Mesothelial cell of epicardium (in vitro differentiated cells): ENCODE data around the gene CEP63. TPM values are rescaled to one million over a fixed set of nuclear protein-coding genes. Genes with fewer than 3 reads are reported as not detected.

ENCODE experiments used
- DNase-seq, 2 experiments: peaks; one replicate each; pipeline ENCODE4 v3.0.0; 2021; ENCODE audit warnings: low spot score in 2 of 2; ENCODE audit not compliant: unreplicated experiment in 2 of 2
- H3K27ac Mint-ChIP-seq: 2 replicates; pipeline ENCODE4 v1.8.0; 2021; ENCODE audit warnings: mixed read lengths
- H3K27me3 Mint-ChIP-seq: 2 replicates; pipeline ENCODE4 v1.8.0; 2021; ENCODE audit warnings: low read depth, mixed read lengths
- H3K36me3 Mint-ChIP-seq: 2 replicates; pipeline ENCODE4 v1.8.0; 2021; ENCODE audit warnings: mixed read lengths
- H3K4me1 Mint-ChIP-seq: 2 replicates; pipeline ENCODE4 v1.8.0; 2021; ENCODE audit warnings: mixed read lengths
- H3K4me3 Mint-ChIP-seq: 2 replicates; pipeline ENCODE4 v1.8.0; 2021; ENCODE audit warnings: mild to moderate bottlenecking, moderate library complexity, mixed read lengths
- H3K9me3 Mint-ChIP-seq: 2 replicates; pipeline ENCODE4 v1.8.0; 2021; ENCODE audit warnings: mixed read lengths
- total RNA-seq: library from RNA; stranded (reverse); gene quantifications from 3 replicates; pipeline ENCODE4 v1.2.1, GENCODE V29; 2021
- TF ChIP-seq, protein P1 (sequence below): fragments of 200-600 bp; sonication (generic); IDR thresholded peaks from one replicate; pipeline ENCODE4 v1.5.0; 2021; ENCODE audit warnings: antibody characterized with exemption; ENCODE audit not compliant: unreplicated experiment

The CEP63 gene
- total RNA-seq, 1 donor from 2014 or later: 22.5 TPM

DNA sequence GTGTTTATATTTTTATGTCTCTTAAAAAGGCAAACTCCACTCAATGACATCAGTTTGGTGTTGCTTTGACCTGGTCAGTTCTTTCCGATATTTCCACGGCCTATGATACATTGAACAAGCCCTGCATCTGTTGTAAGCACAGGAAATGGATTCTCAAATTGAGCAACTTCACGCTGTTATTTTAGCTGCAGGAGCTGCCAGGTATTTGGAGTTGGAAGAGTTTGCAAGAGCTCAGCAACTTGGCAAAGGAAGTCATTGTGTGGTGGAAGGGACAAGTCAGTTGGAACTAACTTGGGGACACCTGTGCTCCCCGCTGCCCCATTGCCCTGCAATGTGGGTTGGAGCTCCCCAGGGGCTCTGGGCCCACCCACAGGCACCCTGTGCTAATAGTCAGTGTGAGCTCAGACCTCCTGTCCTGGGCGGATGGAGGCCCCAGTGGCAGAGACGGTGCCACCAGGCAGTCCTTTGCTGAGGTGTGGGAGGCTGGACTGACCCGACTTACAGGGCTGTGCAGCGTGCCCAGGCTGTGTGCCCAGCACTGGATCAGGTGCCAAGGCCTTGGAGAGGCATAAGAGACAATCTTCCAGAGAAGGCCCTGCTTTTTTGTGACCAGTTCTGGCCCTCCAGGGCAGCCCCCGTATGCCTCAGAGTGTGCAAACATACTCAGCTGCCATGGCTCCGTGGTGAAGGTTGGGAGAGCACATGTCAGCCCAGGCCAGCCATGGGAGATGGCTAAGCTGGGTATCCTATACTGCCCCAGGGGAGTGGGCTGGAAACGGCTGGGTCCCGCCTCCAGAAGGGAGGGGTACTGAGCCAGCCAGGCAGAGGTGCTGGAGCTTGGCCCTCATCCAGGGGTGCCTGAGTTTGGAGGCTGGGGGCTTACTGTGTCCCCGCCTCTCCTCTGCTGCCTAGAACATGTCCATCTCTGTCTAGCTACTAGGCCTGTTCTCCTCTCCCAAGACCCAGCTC is 121.5 kb downstream of the CEP63 start:
- Mint-ChIP-seq H3K4me3 (no peak overlapping the region), H3K27ac (no peak overlapping the region)
- DNase-seq: no peak

DNA sequence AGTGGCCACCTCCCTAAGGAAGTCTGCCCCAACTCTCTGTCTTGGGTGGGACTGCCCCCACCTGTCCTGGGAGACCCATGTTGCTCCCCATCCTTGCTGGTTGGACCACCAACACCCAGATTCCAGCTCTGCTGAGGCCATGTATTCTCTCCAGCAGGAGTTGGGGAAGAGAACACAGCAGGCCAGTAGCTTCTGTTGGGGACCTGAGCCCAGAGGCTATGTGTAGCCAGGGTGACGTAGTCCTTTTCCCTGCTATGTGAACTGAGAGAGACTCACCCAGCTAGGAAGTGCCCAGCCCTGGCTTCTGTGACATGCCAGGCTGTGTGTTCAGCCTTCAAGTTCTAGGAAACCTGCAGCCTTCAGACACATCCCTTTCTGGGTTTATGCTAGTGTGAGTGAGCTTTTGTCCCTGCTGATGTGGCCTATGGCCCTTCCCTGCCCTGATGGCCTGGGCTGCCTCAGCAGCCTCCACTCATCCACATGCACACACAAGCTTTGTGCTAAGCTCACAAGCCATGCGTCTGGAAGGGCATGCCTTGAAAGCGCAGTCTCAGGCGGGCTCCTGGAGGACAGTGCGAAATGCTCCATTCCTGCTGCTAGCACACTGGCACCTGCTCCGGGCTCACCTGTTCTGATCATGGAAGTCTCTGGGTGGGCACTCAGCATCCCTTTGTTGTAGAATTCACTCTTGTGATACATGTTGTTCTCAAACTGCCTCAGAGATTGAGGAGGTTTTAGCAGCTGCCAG is 122.3 kb downstream of the CEP63 start:
- no peaks in the 10 kb centered on the region for H3K36me3 Mint-ChIP-seq
- DNase-seq: no peak
- H3K4me3 Mint-ChIP-seq: no peak overlapping the region
- no peak overlapping the region for H3K27ac Mint-ChIP-seq
- no peaks in the 10 kb centered on the region for H3K9me3 Mint-ChIP-seq
- H3K4me1 Mint-ChIP-seq: peaks cover 12% of the 10 kb centered on the region
- peaks cover 38% of the 10 kb centered on the region for H3K27me3 Mint-ChIP-seq
- TF ChIP-seq, protein P1, sequence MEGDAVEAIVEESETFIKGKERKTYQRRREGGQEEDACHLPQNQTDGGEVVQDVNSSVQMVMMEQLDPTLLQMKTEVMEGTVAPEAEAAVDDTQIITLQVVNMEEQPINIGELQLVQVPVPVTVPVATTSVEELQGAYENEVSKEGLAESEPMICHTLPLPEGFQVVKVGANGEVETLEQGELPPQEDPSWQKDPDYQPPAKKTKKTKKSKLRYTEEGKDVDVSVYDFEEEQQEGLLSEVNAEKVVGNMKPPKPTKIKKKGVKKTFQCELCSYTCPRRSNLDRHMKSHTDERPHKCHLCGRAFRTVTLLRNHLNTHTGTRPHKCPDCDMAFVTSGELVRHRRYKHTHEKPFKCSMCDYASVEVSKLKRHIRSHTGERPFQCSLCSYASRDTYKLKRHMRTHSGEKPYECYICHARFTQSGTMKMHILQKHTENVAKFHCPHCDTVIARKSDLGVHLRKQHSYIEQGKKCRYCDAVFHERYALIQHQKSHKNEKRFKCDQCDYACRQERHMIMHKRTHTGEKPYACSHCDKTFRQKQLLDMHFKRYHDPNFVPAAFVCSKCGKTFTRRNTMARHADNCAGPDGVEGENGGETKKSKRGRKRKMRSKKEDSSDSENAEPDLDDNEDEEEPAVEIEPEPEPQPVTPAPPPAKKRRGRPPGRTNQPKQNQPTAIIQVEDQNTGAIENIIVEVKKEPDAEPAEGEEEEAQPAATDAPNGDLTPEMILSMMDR: no peak

More for the DNA sequence above, 121.5 kb downstream of the CEP63 start:
- Mint-ChIP-seq H3K9me3 (no peaks in the 10 kb centered on the region), H3K27me3 (peaks cover 33% of the 10 kb centered on the region), H3K36me3 (no peaks in the 10 kb centered on the region), H3K4me1 (peaks cover 17% of the 10 kb centered on the region)
- TF ChIP-seq, protein P1: no peak

DNA sequence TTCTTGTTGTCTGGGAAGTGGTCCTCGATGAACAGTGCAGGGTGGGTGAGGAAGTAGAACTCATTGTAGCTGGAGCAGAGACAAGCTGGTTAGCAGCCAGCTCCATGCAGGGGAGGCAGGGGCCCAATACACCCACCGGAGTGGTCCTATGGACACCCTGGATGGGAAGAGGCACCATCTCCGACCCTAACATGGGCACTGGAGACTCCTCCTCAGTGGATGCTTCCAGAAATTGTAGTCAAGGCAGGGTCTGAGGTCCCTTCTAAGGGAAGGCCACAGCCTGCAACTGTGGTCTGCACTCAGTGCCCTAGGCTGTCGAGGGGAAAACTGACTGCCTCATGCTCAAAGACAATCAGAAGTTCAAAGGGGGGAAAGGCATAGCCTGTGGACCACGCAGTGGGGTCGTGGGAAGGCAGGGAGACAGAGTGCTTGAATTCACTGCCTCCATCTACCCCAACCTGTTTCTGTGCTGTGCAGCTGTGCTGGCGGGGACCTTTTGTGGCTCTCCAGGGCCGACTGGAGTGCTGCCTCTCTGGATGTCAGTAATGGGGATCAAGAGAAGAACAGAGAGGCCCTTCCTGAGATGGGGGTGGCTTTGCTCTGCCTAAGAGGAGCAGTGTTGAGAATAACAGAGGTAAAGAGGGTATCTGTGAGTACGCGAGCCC is 123.0 kb downstream of the CEP63 start:
- Mint-ChIP-seq H3K27me3 (peaks cover 44% of the 10 kb centered on the region), H3K4me1 (peaks cover 12% of the 10 kb centered on the region), H3K27ac (no peak overlapping the region), H3K9me3 (no peaks in the 10 kb centered on the region), H3K4me3 (no peak overlapping the region), H3K36me3 (no peaks in the 10 kb centered on the region)
- no peak for DNase-seq
- TF ChIP-seq, protein P1: no peak

DNA sequence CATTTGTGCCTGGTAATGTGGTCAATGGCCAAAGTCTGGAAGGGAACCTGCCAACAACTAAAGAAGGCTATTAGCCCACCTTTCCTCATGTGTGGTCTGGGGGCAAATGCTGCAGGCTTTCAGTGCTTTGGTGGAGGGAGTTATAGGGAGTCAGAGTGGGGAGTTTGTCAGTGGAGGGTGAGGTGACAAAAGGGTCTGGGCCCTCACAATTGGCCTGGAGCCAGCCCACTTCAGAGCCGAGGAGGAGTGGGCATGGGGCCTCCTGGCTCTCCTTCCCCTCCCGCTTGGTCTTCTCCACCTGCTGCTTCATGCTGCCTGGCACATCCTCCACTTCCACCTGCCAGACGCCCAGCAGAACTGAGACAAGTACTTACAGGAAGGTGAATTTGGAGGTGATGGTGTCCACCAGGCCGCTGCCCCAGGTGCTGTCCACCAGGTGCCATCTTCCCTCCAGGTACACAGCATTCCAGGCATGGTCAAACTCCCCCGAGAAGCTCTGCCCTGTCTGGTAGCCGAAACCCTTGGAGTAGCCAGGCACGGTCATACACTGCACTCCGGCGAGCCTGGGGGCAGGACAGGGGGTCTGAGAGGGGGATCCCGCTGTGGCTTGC is 124.1 kb downstream of the CEP63 start:
- no peak overlapping the region for H3K4me3 Mint-ChIP-seq
- TF ChIP-seq, protein P1: no peak
- H3K36me3 Mint-ChIP-seq: no peaks in the 10 kb centered on the region
- peaks cover 12% of the 10 kb centered on the region for H3K4me1 Mint-ChIP-seq
- no peak for DNase-seq
- no peak overlapping the region for H3K27ac Mint-ChIP-seq
- peaks cover 42% of the 10 kb centered on the region for H3K27me3 Mint-ChIP-seq
- H3K9me3 Mint-ChIP-seq: no peaks in the 10 kb centered on the region
